ENCODE data around the gene TMEM115.

Gene TMEM115

GRCh38 chr3:50354850-50355249 lies 4.5 kb downstream of the TMEM115 start:
- no peak for DNase-seq (ENCODE audit: extremely low read depth, insufficient read length)
- no peak overlapping the region for H3K4me3 ChIP-seq (replicated peaks; ENCODE audit: low read depth, low read length)
- peaks cover 29% of the 10 kb centered on the region for H3K36me3 ChIP-seq (ENCODE audit: control insufficient read depth, insufficient read depth, low read length)
- no peak for TF ChIP-seq CTCF (IDR thresholded peaks at IDR 0.05; ENCODE audit: insufficient read depth, low read length, poor library complexity, severe bottlenecking)
- no peaks in the 10 kb centered on the region for H3K27me3 ChIP-seq (replicated peaks; ENCODE audit: control insufficient read depth, insufficient read depth, low read length)

DNA sequence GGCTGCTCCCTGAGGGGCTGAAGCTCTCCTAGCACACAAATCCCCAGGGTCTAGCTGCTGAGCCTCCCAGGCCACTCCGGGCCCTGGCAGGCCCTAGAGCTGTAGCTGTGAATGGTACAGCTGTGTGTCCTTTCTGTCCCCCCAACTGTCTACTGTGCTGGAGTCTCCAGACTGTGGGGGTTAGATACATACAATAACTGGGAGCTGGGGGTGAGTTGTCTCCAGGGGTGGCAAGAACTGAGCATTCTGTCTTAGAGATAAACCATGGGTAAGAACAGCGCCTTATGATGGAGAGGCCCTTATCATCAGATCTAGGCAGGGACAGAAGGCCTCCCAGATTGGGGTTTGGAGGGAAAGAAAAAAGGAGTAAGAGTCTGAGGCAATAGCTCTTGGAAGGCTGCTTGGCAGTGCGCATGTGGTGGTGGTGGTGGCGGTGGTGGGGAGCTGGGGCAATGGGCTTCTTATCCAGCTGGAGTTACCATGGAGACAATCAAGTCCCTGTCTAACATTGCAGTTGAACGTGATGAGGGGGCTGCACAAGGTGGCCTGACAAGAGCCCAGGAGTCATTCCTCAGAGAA lies 5.0 kb downstream of the TMEM115 start:
- peaks cover 29% of the 10 kb centered on the region for H3K36me3 ChIP-seq (ENCODE audit: control insufficient read depth, insufficient read depth, low read length)
- DNase-seq (ENCODE audit: extremely low read depth, insufficient read length) = no peak
- no peak overlapping the region for H3K4me3 ChIP-seq (replicated peaks; ENCODE audit: low read depth, low read length)
- no peaks in the 10 kb centered on the region for H3K27me3 ChIP-seq (replicated peaks; ENCODE audit: control insufficient read depth, insufficient read depth, low read length)
- TF ChIP-seq CTCF (IDR thresholded peaks at IDR 0.05; ENCODE audit: insufficient read depth, low read length, poor library complexity, severe bottlenecking) = no peak

GRCh38 chr3:50353245-50354004 lies 5.9 kb downstream of the TMEM115 start:
- no peak for TF ChIP-seq CTCF (IDR thresholded peaks at IDR 0.05; ENCODE audit: insufficient read depth, low read length, poor library complexity, severe bottlenecking)
- no peak for DNase-seq (ENCODE audit: extremely low read depth, insufficient read length)
- H3K36me3 ChIP-seq (ENCODE audit: control insufficient read depth, insufficient read depth, low read length) = peaks cover 30% of the 10 kb centered on the region
- H3K4me3 ChIP-seq (replicated peaks; ENCODE audit: low read depth, low read length) = no peak overlapping the region
- no peaks in the 10 kb centered on the region for H3K27me3 ChIP-seq (replicated peaks; ENCODE audit: control insufficient read depth, insufficient read depth, low read length)

DNA sequence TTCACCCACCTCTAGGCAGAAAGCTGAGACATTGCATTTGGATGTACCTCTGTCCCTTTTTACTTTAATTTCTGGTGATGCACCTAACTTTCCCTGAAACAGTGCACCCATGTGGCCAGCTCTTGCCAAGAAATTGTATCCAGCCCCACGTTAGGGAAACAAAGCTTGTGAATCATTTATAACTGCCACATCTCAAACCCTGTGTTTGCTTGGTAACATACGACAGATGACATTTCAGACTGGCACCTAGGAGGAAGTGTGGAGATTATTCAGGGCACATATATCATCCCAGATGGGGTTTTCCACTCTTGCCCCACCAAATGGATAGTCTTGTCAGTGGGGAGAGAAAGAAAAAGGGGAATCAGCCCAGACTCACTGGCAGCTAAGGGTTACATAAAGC lies 6.5 kb downstream of the TMEM115 start:
- no peak overlapping the region for H3K4me3 ChIP-seq (replicated peaks; ENCODE audit: low read depth, low read length)
- peak; percentile 17 for TF ChIP-seq CTCF (IDR thresholded peaks at IDR 0.05; ENCODE audit: insufficient read depth, low read length, poor library complexity, severe bottlenecking)
- H3K27me3 ChIP-seq (replicated peaks; ENCODE audit: control insufficient read depth, insufficient read depth, low read length) = no peaks in the 10 kb centered on the region
- DNase-seq (ENCODE audit: extremely low read depth, insufficient read length) = no peak
- peaks cover 36% of the 10 kb centered on the region for H3K36me3 ChIP-seq (ENCODE audit: control insufficient read depth, insufficient read depth, low read length)

DNA sequence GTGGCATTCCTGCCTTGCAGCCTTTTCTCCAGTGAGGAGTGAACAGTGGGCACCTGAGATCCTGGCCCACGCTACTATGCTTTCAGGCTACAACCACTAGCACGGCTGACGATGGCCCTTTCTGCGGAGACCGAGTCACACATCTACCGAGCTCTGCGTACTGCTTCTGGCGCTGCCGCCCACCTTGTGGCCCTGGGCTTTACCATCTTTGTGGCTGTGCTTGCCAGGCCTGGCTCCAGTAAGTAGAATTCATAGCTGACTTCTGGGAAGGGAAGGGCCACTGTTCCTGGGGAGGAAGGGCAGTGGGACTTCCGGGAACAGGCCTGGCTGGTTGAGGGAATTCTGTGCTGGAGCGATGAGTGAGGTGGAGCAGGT lies 8.0 kb downstream of the TMEM115 start:
- no peak for DNase-seq (ENCODE audit: extremely low read depth, insufficient read length)
- TF ChIP-seq CTCF (IDR thresholded peaks at IDR 0.05; ENCODE audit: insufficient read depth, low read length, poor library complexity, severe bottlenecking) = no peak
- Histone ChIP-seq H3K4me3 (replicated peaks; ENCODE audit: low read depth, low read length) (peak overlapping the region; percentile 77), H3K27me3 (replicated peaks; ENCODE audit: control insufficient read depth, insufficient read depth, low read length) (no peaks in the 10 kb centered on the region), H3K36me3 (ENCODE audit: control insufficient read depth, insufficient read depth, low read length) (peaks cover 36% of the 10 kb centered on the region)

Data from GM06990 (cell line).